GM19351 (cell line): Measurements from ENCODE around the gene BPIFB6.

ENCODE experiments used
- ATAC-seq: cut with Tn5 transposase; IDR thresholded peaks from one replicate; pipeline ENCODE4 v1.9.1; 2021; ENCODE audit warnings: mild to moderate bottlenecking, moderate library complexity; ENCODE audit not compliant: unreplicated experiment

BPIFB6 gene

DNA sequence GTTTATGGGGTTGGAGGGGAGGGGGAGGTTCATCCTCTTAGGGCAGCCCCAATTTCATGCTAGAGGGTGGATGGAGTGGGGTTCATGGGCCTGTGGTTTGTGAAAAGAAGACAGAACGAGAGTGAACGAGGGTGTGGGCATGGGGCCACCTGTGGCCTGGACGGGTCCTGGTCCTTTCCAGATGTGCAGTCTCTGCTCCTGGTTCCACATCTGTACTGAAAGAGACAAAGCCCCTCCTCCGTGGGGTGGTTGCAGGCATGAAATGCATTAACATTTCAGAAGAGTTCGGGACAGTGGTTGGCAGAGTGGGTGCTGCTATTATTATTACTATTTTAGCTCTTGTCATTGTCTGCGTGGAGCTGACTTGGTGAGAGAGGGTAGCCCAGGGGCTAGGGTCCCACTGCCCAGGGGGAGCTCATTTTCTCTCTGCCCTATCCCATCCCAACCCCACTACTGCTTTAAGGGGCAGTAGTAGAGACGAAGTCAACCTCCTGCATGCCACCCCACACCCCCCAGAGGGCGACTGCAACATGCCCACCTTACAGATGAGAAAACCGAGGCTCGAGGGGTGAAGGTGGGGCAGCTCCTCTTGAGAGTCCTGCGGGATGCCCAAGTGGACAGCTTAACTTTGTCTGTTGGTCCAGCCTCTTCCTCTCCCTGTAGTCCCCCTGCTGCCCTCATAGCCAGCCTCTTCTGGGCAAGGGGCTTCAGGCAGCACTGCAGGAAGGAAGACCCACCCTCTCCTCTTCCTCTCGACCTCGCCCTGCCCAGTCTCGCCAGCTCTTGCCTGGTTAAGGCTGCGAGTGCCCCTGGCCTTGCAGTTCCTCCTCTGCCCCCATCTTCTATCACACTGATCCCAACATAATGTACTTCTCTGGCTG lies 15.5 kb upstream of the BPIFB6 start:
- ATAC-seq: no peak

GRCh38 chr20:33016581-33017109 lies 14.8 kb upstream of the BPIFB6 start:
- no peak for ATAC-seq

DNA sequence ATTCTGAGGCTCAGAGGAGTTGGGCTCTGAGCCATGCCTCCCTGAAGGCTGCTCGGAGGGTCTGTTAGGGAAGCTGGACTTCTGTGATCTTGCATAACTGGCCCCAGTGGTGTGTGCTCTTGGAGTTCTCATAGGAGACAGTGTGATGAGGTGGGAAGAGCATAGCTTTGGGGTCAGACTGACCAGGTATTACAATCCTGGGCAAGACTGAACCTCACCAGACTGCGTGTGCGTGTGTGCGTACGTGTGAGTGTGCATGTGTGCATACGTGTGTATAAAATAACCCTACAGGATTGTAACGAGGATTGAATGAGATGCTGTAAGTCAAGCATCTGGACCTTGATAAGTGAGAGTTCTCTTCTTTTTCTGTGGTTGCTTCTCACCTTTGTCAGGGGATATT lies 13.9 kb upstream of the BPIFB6 start:
- no peak for ATAC-seq

DNA sequence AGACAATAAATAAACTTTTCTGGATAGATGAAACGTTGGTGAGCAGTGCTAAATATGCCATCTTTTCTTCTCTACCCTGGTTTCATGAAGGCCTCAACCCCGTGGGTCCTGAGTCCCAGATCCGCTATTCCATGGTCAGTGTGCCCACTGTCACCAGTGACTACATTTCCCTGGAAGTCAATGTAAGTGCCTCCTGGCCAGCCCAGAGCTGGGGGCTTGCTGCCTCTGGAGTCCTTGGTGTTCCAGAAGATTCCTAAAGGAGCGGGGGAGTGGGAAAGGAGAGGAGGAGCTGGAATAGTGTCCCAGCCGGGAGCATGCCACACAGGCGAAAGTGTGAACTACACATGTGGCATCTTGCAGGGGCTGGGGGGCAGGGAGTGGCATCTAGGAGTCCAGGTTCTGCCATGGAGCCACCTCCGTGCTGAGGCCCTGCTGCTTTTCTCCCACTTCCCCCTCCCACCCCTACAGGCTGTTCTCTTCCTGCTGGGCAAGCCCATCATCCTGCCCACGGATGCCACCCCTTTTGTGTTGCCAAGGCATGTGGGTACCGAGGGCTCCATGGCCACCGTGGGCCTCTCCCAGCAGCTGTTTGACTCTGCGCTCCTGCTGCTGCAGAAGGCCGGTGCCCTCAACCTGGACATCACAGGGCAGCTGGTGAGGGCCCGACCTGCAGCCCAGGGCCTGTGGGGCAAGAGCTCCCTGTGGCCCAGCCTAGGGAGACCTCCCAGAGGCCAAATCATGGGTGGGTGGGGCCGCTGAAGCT lies 13.1 kb upstream of the BPIFB6 start:
- no peak for ATAC-seq

DNA sequence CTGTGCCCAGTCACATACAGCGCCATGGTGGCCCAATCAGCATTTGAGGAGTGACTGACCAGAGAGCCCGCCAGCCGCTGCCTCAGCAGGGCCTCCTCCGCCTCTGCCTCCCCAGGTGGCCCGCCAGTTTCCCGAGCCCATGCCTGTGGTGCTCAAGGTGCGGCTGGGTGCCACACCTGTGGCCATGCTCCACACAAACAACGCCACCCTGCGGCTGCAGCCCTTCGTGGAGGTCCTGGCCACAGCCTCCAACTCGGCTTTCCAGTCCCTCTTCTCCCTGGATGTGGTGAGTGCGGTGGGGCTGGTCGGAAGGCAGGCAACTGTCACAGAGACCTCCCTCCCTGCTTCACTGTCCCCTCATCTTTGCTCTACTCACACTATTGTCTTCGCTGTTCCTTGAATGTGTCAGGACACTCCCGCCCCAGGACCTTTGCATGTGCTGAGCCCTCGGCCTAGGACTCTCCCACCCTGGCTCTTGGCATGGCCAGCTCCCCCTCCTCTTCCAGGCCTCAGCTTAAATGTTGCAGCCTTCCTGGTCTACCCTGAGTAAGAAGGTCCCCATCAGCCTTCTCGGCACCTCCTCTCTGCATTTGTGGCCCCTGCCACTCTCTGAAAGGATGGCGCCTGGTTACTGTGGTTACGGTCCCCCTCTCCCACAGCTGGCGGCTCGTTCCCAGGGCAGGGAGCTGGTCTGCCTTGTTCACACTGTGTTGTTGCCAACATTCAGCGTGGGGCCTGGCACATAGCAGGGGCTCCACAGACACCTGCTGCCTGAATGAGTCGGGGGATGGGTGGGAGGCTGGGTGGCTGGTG lies 11.8 kb upstream of the BPIFB6 start:
- no peak for ATAC-seq

DNA sequence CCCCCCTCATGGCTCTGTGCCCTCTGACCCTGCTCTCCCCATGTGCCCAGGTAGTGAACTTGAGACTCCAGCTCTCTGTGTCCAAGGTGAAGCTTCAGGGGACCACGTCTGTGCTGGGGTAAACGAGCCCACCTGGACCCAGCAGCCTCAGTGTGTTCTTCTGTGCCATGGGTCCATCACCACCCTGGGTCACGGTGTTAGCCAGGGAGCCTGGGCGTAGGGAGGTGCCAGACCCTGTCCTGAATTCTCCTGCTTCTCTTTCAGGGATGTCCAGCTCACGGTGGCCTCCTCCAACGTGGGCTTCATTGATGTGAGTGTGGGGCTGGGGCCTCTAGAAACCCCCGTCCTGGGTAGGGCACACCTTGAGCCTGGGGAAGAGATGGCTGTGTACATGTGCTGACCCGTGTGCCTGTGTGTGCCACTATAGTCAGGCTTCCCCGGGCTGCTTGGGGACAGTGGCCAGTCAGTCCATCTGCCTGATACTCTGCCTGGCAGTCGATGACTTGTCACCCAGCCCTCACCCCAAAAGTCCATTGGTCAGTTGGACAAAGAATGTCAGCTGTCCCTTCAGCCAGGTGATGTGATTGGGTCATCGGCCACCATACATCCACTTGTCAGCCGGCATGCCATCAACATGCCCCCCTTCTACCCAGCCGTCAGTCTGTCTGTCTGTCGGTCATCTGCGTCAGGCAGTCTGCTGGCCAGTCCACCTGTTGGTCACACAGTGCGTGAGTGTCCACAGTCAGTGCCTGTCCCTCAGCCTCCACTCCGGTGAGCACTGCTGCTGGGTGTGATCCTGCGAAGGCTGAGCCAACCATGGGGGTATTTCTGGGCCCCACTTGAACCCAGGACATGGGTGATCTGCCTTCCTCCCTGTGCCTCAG lies 10.9 kb upstream of the BPIFB6 start:
- no peak for ATAC-seq

- ATAC-seq: no peak
Measured at GRCh38 chr20:33021879-33022278, 9.6 kb upstream of the BPIFB6 start.

DNA sequence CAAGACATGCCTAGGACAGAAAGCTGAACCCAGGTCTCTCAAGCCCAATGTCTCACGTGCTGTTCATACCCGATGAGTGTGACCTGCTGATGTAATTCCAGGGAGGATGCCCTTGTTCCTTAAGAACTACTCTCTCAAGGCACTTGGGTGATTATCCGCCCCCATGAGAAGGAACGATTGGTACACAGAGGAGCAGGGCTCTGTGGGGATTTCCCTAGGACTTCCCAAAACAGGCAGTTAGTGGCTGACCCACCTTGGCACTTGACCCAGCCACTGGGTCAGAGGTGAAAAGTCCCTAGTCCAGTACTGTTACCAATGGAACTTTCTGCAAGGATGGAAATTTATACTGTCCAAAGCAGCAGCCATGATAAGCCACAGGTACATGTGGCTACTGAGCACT lies 9.2 kb upstream of the BPIFB6 start:
- no peak for ATAC-seq

GRCh38 chr20:33022694-33023438 lies 8.6 kb upstream of the BPIFB6 start:
- ATAC-seq: no peak

DNA sequence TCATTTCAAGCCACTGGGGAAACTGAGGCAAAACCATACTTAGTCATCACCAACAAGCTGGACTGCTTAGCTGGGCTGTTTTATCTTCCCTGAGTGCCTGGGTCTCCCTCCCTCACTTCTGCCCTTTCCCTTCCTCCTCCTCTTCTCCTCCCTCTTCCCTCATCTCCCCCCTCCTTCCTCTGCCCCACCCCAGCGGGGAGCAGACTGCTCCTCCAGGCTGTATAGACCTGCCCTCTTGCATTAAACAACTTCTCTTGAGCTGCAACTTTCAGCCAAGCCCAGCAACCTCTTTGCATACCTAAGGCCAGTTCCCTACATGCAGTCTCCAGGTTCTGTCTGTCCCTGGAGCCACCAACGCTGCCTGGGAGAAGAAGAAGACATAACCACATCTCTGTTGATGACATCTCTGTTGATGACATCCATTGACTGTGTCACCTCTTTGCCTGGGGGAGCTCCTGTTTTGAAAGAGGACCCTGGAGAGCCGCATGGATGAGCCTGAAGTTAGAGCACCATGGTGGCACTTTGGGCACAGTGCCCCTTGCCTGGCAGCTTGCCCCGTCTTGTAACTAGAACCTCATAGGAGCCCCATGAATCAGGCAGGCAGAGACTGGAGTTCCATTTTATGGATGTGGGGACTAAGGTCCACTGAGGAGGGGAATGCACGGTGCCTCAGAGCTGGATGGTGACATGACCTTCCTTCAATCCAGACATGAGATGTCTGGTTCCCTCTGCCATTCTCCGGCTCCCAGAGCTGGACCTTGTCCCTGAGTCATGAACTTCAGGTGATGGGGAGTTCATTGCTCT lies 7.8 kb upstream of the BPIFB6 start:
- ATAC-seq: no peak

DNA sequence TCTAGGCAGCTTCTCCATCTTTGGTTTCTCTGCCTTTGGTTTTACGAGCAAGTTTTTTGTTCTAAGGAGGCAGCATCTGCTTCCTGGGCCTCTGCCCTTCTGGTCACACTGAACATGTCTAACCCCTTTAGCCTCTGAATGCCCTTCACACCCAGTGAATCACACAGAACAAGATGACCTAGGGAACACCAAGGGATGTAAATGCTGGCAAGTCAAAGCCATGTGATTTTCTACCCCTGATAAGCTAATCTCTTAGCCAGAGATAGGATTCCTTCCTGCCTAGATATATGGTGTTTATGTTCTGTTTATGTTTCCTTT lies 7.2 kb upstream of the BPIFB6 start:
- no peak for ATAC-seq

GRCh38 chr20:33024609-33025317 lies 6.7 kb upstream of the BPIFB6 start:
- ATAC-seq: no peak

DNA sequence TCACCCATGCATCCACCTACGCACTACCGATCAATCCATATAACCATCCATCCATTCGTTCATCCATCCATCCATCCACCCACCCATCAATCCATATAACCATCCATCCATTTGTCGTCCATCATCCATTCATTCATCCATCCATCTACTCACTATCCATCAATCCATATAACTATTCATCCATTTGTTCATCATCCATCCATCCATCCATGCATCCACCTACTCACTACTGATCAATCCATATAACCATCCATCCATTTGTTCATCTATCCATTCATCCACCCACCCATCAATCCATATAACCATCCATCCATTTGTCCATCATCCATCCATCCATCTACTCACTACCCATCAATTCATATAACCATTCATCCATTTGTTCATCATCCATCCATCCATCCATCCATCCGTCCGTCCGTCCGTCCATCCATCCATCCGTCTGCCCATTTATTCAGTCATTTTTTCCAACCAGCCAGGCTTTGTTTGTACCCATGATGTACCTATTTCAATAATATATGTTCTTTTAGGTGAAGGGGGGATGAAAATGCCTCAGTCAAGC lies 6.1 kb upstream of the BPIFB6 start:
- ATAC-seq: no peak

- ATAC-seq: no peak
Measured at GRCh38 chr20:33026072-33026778, 5.2 kb upstream of the BPIFB6 start.

DNA sequence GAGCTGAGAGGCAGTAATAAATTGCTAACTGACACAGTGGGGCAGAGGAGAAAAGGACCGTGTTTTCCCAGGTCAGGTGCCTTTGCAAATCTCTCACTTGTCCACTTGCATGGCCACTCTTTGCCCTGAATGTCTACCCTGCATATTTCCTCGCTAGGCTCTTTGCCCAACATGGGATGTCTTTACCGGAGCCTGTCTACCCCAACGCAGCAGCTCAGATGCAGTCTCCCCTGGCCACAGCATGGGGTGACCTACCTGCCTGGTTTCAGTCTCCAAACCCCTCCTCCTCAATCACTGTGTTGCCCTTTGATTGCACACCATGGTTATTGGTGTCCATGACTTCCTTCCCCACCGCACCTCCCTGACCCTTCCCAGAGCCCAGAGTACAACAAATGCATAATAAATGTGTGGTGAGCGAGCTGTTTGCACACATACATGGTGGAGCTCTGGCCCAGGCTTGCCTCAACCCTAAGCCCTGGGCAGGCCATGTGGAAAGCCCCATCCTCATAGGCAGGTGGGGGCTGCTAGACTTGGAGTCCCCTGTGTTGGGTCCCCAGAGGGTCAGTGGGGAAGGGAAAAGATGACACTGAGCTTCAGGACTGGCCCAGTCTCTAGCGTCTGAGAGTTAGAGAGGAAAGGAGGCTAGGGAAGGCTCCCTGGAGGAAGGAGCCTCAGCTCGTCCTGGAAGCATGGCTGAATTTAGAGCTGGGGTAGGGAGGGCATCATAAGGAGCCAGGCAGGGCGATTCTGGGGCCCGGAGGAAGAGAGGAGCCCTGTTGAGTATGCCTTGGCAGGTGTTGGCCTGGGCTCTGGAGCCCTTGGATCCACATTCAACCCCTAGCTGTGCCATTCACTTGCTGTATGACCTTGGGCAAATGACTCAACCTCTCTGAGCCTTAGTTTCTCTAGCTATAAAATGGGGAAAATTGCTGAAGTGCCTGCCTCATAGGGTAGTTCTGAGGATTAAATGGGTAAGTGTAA lies 4.4 kb upstream of the BPIFB6 start:
- no peak for ATAC-seq
